ENCODE measurements around the gene TNFRSF13B.
"Not testable (repeated sequence)": the region's sequence is repeated elsewhere in the genome, so short reads cannot be mapped to it uniquely, and the experiment has no call there.

Gene TNFRSF13B

DNA sequence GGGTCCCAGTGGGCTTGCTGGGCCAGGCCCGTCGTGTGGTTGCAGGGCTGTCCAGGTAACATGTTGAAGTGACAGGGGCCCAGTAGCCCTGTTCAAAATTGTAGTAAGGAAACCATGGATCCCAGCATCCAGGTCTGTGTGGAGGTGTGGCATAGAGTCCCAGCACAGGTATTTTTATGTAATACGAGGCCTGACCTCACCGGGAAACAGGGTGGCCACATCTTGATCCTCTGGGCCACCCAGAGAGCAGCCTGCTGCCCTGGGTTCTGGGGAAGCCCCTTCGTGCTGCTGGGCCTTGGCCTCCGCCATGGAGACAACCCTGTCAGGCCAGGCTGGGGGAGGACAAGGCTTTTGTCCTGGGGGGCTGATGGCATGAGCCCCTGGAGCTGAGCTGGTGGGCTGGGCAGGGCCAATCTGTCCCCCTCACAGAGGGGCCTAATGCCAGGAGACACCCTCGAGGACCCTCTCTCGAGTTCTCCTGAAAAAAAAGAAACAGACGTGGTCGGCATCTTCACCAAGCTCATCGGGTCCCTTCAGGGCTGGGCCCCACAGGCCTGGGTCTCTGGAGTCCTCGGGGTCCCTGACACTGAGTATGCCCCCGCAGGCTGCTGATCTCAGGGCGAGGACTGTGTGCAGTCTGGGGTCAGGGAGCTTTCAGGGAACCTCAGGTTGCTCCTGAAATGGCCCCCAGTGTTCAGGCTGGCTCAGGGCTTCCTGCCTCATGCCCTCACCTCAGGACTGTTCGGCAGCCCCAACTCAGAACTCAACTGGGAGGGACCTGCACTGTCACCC is 47.8 kb downstream of the TNFRSF13B start:
- no peak for DNase-seq

DNA sequence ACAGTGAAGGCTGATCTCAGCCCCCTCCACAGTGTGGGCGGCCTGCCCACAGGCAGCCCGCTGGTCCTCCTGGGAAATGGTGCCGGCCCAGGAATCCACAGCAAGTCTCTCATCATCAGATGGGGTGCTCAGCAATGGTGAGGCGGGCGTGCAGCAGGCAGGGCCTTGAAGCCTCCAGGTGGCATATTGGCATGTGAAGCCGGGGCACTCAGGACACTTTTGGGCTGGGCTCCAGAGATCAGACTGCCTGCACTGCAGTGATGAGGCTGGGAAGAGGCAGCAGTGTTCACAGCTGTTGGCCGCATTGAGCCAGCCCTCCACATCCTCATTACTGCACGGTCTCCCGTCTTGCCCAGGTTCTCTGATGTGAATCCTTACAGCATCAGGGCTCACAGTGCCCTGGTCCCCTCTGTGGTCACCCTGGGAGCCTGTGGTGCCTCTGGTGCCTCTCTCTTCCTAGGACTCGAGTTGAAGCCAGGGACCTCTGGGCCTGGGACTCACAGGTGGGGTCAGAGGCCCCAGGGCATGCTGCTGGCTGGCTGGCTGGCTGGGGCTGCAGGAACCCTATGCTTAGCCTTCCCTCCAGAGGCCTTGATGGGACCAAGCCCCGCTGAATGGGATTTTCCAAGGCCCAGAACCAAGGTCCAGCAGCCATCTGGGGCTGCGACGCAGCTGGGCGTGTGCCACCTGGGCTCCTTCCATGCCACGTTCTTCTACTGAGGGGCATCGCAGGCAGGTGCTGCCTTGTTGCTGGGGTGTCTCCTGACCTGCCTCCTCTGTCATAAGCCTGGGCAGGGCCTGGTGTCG is 48.6 kb downstream of the TNFRSF13B start:
- DNase-seq, result no peak

DNA sequence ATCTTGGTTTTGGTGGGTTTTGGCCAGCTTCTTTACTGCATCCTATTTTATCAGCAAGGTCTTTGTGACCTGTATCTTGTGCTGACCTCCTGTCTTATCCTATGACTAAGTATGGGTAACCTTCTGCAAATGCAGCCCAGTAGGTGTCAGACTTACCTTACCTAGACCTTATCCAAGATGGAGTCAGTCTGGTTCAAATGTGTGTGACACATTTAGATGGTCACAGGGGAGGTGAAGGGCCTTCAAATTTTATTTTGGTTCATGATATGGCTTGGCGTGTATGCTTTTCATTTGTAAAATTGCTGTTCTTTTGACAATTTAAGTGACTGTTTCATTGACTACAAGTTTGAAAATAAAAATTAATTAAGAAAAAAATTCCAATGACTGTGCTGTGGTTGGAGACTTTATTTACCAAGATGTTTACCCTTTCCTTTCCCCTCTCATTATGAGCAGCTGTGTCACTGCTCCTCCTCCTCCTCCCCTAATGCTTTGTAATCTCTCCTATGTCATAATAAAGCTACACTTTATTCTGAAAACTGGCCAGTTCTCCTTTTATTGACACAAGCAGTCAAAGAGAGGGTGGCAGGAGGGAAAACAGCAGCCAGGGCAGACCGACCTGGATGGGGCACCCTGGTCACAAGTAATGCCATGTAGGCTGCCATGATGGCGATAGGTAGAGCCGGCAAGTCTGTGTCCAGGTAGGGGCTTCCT is 49.4 kb downstream of the TNFRSF13B start:
- DNase-seq, result no peak

DNA sequence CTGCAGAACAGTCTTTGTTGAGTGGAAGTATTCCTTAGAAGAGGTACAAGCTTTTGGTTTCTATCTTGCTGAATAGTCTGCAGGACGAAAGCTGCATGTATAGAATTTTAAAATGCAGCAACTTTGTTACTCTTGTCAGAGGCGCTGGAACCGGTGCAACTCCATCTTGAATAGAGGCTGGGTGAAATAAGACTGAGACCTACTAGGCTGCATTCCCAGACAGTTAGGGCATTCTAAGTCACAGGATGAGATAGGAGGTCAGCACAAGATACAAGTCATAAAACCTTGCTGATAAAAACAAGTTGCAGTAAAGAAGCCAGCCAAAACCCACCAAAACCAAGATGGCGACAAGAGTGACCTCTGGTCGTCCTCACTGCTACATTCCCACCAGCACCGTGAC is 50.5 kb downstream of the TNFRSF13B start:
- not testable (repeated sequence) for DNase-seq

DNA sequence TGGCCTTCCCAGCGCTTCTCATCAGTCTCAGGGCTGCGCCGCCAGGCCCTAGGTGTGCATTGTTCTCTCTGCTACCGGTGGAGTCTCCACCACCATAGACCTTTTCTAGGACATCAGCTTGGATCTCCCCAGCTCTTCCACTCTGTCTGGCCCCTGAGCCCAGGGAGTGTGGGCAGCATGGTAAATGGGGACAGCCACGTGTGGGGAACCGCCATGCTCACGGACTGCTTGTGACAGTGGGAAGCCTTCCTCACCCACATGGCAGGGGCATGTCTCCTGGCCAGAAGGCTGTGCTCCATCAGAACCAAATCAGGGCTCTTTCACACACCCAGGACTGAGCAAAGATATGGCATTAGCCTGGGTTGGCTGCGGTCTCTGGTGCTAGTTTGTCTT is 51.3 kb downstream of the TNFRSF13B start:
- DNase-seq, result no peak

DNA sequence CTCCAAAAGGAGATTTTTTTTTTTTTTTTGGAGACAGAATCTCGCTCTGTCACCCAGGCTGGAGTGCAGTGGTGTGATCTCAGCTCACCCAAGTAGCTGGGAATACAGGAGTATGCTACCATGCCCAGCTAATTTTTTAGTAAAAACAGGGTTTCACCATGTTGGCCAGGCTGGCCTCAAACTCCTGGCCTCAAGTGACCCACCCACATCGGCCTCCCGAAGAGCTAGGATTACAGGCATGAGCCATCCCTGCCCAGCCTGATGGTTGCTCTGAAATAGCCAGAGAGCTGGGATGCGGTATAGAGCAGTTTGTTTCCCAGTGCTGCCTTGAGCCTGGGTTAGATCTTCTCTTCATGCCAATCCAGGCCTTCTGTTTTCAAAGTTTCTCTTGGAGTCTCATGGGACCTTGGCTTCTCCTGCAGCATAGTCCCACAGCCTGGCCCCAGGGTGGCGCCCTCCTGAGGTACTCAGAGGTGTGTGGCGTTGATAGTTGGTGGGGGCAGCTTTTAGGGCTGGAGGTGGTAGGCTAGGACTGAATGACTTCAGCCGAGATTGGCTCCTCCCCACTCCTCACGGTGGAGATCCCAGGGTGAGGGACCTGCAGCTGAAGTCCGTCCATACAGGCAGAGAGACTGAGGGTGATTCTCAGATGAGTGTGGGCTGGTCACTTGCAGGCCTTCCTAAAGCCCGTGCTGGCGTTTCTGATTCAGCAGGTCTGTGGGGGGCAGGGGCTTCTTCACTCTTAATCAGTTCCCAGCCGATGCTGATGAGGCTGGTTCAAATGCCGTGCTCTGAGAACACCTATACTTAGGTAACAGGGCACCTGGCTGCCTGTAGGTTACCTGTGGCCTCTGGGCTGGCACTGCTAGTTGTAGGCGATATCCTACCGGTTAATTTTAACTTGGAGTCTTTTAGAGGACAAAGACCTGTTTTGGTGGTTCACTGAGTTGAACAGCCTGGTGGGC is 52.0 kb downstream of the TNFRSF13B start:
- no peak for DNase-seq

DNA sequence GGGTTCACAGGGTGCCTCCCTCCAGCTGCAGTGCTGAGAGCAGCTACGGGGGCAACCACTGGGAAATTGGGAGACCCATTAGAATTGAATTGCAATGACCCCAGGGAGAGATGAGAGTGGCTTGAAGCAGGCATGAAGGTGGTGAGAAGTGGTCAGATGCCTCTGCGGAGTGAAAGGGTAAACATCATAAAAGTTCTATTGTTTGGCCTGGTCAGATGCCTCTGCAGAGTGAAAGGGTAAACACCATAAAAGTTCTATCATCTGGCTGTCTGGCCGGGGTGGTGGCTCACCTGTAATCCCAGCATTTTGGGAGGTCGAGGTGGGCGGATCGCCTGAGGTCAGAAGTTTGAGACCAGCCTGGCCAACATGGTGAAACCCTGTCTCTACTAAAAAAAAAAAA is 53.5 kb downstream of the TNFRSF13B start:
- DNase-seq, result no peak

DNA sequence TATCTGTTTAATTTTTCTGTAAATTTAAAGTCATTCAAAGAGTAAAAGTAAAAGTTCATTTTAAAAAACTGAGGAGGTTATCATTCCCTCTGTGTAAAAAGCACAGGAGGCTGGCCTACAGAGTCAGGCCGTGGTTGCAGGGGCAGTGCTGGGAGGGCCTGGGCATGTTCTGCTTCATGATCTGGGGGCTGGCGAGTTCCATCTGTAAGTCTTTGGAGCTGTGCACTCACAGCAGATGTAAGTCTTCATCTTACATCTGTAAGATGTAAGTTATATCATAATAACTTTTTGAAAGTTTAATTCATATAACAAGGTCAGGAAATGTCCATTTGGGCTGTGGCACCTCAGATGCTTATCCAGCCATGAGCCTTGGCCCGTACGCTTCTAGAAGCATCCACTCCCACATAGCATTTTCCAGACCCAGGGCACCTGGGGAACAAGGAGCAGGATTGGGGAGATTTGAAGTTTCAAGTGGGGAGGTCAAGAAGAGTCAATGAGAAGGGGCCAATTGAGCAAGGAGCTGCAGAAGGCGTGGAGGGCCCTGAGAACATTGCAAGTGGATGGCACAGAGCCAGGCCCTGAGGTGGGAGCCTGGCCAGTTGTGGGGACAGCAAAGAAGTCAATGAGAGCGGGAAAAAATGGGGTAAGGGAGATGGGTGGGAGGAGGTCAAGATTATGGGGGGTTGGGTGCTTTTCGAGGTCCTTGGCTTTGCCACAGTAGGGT is 54.1 kb downstream of the TNFRSF13B start:
- no peak for DNase-seq

DNA sequence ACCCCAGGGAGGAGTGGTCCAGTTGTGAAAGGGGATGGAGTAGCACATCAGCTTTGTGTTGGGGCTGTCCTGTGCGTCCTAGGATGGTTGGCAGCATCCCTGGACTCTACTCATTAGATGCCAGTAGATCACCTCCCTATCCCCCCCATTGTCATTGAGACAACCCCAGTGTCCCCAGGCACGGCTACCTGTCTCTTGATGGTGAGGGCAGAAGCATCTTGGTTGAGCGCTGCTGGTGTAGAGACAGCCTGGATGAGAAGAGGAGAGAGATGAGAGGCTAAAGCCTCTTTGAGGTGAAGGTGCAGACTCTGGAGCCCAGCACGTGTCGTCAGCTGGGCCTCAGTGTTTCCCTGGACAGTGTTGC is 55.4 kb downstream of the TNFRSF13B start:
- no peak for DNase-seq

DNA sequence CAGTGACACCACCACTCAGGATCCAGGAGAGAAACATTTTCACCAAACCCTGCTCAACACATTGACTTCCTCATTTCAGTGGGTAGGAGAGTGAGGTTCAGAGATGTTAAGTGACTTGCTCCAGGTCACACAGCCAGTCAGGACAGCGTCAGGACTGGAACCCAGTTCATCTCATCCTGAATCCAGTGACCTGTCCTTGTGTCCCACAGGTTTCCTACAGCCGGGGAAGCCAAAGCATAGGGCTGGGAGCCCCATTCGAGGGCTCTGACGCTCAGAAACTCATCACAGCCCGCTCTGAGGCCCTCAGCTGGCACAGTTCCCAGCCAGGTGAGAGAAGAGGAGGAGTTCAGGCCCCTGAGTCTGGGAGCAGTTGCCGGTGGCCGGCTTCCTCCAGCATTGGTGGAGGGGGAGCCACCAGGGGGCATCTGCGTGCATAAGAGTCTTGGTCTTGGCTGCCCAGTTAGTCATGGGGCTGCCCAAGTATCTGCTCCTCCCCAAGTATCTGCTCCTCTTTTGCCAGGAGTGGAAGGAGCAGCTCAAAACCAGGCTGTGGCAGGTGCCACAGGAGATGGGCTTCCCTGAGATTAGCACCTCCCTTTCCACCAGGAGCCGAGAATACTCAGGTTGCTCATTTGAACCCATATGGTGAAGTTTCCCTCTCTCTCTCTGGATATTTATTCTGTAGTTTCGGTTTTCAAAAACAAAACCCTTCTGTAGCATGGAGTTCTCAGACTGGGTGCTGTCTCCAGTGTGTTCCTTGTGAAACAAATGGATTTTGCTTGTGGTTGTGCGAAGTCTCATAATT is 56.0 kb downstream of the TNFRSF13B start:
- DNase-seq, result no peak

DNA sequence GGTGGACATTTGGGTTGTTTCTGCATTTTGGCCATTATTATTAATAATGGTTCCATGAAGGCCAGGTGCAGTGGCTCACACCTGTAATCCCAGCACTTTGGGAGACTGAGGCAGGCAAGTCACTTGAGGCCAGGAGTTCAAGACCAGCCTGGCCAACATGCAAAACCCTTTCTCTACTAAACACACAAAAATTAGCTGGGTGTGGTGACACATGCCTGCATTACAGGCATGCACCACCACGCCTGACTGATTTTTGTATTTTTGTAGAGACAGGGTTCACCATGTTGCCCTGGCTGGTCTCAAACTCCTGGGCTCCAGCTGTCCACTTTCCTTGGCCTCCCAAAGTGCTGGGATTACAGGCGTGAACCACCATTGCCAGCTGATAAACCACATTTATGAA is 58.5 kb downstream of the TNFRSF13B start:
- no peak for DNase-seq

DNA sequence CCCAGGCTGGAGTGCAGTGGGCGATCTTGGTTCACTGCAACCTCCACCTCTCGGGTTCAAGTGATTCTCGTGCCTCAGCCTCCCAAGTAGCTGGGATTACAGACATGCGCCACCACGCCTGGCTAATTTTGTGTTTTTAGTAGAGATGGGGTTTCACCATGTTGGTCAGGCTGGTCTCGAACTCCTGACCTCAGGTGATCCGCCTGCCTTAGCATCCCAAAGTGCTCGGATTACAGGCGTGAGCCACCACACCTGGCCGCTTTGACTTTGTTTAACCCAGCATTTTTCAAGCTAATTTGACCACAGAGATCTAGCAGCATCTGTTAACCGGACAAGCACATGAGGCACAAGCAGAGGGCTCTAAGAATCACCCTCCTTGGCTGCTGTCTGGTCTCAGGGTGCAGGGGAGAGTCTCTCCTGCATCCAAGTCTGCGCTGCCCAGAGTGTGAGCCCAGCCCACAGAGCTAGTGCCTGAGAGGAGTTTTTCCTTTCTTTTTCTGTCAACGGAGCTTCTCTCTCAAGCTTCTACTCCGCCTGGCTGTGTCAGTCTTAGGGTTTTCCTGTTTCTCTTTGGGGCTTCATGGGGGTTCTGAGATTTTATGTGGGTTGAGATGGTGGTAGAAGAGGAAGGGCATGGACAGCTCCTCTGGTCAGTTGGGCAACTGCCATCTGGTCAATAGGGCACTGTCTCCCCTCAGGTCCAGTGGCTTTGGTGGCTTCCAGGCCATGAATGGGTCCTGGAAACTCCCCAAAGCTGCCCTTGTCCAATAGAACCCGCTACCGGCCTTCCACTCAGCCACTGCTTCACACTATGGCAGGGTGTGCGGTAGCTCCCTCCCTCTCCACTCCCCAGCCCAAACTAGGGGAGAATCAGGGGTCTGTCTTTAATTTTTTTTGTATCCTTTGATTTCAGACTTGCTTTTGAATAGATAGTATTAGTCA is 59.6 kb downstream of the TNFRSF13B start:
- DNase-seq, result no peak

DNA sequence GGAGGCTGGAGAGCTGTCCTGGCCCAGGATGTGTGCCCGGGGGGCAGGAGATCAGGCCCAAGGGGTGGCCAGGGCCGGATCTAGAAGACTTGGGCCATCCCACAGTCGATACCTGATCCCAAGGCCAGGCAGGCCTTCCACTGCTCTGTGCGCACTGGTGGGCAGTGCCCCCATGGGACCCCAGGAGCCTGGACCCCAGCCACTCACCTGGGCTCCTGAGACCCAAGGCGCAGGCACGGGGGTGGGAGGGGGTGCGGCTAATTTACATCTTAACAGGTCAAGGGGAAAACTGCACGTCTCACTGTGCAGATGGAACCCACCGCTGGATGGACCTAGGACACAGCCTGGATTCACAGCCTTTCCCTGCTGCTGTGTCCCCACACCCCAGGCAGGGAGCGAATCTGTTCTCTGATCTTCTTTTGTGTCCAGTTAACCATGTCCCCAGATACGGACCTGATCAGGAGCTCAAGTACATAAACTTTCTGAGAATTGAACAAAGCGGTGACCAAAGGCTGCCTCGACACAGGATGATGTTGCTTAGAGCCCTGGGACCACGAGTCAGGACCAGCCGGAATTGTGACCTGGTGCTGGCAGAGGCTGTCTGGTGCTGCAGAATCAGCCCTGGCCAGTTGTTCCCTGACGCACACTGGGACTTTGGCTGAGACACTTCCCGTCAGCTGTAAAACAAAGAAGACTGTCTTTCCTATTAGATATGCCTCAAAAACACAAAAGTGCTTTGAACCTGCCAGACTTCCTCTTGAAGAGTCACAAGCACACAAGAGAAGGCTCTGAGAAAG is 60.6 kb downstream of the TNFRSF13B start:
- DNase-seq, result no peak

DNA sequence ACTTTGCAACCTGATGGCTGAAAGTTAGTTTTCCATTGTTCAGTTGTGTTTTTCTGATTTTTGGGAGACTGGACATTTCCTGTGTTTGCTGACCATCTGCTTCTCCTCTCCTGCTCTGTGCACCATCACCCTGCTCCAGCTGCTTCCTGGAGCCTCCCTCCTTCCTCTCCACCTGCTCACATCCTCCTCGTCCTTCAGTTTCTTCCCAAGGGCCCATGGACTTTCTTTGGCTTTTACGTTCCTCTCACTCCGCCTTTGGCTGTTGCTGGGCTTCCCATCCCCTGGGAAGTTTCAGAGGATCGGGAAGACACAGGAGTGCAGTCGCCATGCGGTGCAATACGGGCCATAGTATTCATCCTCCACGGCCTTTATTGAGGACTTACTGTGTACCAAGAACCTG is 61.6 kb downstream of the TNFRSF13B start:
- no peak for DNase-seq

DNA sequence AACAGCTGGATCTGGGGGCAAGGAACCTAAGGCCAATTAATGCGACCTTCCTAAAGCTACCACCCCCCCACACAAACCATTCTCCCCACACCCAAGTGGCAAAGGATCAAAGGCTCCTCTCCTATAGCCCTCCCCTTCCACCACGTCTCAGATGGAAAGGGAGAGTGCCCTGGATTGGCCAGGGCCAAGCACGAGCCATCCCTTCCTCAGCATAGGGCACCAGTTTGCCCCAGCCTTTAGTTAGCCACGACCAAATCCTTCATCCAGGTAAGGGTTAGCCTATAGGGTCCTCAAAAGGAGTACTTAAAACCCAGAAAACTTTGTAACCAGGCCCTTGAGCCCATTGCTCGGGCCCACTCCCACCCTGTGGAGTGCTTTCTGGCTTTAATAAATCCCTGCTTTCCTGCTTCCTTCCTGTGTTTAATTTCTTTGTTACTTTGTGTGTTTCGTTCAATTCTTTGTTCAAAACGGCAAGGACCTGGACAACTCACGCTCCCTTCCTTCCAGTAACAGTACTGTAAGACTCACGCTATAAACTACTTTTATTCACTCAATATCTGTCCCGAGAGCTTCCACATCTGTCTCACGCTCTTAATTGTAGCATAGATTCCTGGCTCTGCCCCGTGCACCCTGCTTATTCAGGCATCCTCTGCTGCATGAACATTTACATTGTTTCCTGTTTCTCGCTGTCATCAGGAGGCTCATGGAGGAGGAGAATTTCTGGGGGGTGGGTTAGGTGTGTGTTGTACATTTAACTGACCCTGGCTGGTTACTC is 62.3 kb downstream of the TNFRSF13B start:
- DNase-seq, result no peak

DNA sequence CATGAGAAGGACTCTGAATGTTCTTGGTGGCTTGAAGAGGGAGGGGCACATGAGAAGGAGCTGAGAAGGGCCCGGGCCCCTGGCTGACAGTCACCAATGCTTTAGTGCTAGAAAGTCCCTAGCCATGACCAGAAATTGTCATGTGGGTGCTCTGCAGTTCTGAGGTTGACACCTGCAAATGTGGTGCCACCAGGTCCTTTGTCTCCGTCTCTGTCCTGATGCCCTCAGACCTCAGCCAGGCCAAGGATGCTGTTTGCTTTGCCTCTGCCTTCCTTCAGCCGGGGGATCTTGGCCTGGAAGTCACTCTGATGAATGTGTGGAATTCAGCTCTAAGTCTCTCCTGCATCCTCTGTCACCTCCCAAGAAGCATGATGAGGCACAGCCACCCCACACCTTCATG is 63.6 kb downstream of the TNFRSF13B start:
- no peak for DNase-seq

DNA sequence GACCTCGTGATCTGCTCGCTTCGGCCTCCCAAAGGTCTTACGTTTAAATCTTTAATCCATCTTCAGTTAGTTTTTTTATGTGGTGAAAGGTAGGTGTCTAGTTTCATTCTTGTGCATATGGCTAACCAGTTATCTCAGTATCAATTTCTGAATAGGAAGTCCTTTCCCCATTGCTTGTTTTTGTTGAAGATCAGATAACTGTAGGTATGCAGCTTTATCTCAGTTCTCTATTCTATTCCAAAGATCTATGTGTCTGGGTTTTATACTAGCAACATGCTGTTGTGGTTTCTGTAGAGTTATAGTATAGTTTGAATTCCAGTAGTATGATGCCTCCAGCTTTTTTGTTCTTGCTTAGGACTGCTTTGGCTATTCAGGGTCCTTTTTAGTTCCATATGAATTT is 65.2 kb downstream of the TNFRSF13B start:
- DNase-seq, result no peak

DNA sequence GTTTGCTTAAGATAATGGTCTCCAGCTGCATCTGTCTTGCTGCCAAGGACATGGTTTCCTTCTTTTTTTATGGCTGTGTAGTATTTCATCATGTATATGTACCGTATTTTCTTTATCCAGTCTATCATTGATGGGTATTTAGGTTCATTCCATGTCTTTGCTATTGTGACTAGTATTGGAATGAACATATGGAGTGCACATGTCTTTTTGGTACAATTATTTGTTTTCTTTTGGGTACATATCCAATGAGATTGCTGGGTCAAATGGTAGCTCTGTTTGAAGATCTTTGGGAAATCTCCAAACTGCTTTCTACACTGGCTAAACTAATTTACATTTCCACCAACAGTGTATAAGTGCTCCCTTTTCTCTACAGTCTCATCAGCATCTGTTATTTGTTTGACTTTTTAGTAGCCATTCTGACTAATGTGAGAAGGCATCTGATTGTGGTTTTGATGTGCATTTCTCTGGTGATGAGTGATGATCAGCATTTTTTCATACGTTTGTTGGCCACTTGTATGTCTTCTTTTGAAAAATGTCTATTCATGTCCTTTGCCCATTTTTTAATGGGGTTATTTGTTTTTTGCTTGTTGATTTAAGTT is 66.2 kb downstream of the TNFRSF13B start:
- DNase-seq, result no peak

Measured in NCI-H1417 treated with DMSO at 0.1 percent for 48 hours (cell line).